Mucosa of descending colon (tissue), 3 donors: ENCODE results near the gene CCNG2. TPM values are rescaled to one million over a fixed set of nuclear protein-coding genes. Genes with fewer than 3 reads are reported as not detected.

ENCODE experiments used
- ATAC-seq: fragments of 200-7000 bp; cut with Tn5 transposase; one replicate; pipeline ENCODE4 v1.9.1; 2020; ENCODE audit warnings: mild to moderate bottlenecking, moderate library complexity
- DNase-seq, 3 donors: peaks; one replicate each; pipeline ENCODE4 v3.0.0-alpha.2; 2020
- H3K36me3 ChIP-seq: fragments of 200-600 bp; one replicate; pipeline ENCODE4 v1.8.0; 2021; ENCODE audit warnings: low read depth, mild to moderate bottlenecking
- H3K4me1 ChIP-seq: fragments of 200-600 bp; one replicate; pipeline ENCODE4 v1.8.0; 2021; ENCODE audit warnings: low read depth, mild to moderate bottlenecking
- H3K4me3 ChIP-seq: fragments of 200-600 bp; one replicate; pipeline ENCODE4 v1.8.0; 2021; ENCODE audit warnings: mild to moderate bottlenecking
- H3K9me3 ChIP-seq: fragments of 200-600 bp; one replicate; pipeline ENCODE4 v1.8.0; 2021; ENCODE audit warnings: mild to moderate bottlenecking
- intact Hi-C, 2 donors: fragments of 100-400 bp; cut with DNase I in 1 of 2; cut with micrococcal nuclease in 1 of 2; formaldehyde crosslinking; loops; one replicate each; pipeline versions ENCODE4 v1.11.0 to v1.11.1; 2022; cut with DNase I, micrococcal nuclease
- total RNA-seq, 3 donors: library from RNA; stranded (reverse); fragmentation: NEBNext Ultra II Directional in 2 of 3; extraction: Animal tissue kit (Norgen Biotek cat#: 25700) in 2 of 3; gene quantifications; one replicate each; pipeline versions ENCODE4 v1.2.1 to v1.2.4, GENCODE V29; 2021 to 2023
- TF ChIP-seq, protein P1 (sequence below): fragments of 200-600 bp; IDR thresholded peaks from one replicate; pipeline ENCODE4 v1.8.0; 2022; ENCODE audit warnings: antibody characterized with exemption, mild to moderate bottlenecking
- donor health status: DM: no; HTN: no; CAD: no; lungs with moderate emphysema.
- donor health status: DM: no; HTN: no; CAD: no.
- donor health status: DM: no; HTN: yes; CAD: no.

The CCNG2 gene
- total RNA-seq, 3 donors from 2014 or later: 36.1 to 86.5 (median 64.8) TPM

GRCh38 chr4:77121736-77122240, 35.2 kb upstream of the CCNG2 start:
- intact Hi-C loops: no loop called here

DNA sequence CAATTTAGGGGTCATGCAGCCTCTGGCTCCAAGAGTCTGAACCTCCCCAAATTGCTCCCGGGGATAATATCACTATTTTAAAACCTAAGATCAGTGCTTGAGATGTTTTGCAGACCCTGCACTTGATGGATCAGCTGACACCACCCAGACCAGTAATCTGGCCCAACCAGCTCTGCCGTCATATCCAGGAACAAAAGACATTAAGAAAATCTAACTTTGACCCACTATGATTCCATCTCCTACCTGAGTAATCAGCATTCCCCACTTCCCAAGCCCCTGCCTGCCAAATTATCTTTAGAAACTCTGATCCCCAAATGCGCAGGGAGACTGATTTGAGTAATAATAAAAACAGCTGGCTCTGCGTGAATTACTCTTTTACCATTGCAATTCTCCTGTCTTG, 34.4 kb upstream of the CCNG2 start:
- Histone ChIP-seq H3K36me3 (no peaks in the 10 kb centered on the region), H3K4me1 (no peaks in the 10 kb centered on the region), H3K4me3 (no peak overlapping the region), H3K9me3 (no peaks in the 10 kb centered on the region)
- ATAC-seq (no peak), DNase-seq (no peak)
- intact Hi-C loops: no loop called here
- TF ChIP-seq, protein P1, sequence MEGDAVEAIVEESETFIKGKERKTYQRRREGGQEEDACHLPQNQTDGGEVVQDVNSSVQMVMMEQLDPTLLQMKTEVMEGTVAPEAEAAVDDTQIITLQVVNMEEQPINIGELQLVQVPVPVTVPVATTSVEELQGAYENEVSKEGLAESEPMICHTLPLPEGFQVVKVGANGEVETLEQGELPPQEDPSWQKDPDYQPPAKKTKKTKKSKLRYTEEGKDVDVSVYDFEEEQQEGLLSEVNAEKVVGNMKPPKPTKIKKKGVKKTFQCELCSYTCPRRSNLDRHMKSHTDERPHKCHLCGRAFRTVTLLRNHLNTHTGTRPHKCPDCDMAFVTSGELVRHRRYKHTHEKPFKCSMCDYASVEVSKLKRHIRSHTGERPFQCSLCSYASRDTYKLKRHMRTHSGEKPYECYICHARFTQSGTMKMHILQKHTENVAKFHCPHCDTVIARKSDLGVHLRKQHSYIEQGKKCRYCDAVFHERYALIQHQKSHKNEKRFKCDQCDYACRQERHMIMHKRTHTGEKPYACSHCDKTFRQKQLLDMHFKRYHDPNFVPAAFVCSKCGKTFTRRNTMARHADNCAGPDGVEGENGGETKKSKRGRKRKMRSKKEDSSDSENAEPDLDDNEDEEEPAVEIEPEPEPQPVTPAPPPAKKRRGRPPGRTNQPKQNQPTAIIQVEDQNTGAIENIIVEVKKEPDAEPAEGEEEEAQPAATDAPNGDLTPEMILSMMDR: no peak

More at GRCh38 chr4:77121736-77122240, 35.2 kb upstream of the CCNG2 start:
- H3K36me3 ChIP-seq: no peaks in the 10 kb centered on the region
- H3K9me3 ChIP-seq: no peaks in the 10 kb centered on the region
- H3K4me3 ChIP-seq: no peak overlapping the region
- TF ChIP-seq, protein P1: no peak
- DNase-seq (no peak), ATAC-seq (no peak)
- no peaks in the 10 kb centered on the region for H3K4me1 ChIP-seq

DNA sequence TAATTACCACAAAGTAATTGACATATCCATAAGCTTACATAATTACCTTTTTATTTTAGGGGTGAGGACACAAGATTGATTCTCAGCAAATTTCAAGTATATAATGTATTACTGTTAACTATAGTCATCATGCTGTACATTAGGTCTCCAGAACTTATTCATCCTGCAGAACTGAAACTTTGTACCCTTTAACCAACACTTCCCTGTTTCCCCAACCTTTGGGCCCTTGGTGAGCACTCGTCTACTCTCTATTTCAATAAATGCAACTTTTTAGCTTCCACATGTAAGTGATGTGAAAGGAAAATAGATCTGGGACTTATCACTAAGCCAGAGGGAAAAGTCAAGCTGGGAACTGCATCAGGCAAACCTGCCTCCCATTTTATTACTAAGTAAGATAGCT, 33.6 kb upstream of the CCNG2 start:
- H3K4me3 ChIP-seq: no peak overlapping the region
- H3K36me3 ChIP-seq: no peaks in the 10 kb centered on the region
- ATAC-seq (no peak), DNase-seq (no peak)
- intact Hi-C loops: no loop called here
- H3K4me1 ChIP-seq: peaks cover 5% of the 10 kb centered on the region
- TF ChIP-seq, protein P1: no peak
- H3K9me3 ChIP-seq: no peaks in the 10 kb centered on the region

GRCh38 chr4:77124576-77124975, 32.4 kb upstream of the CCNG2 start:
- intact Hi-C loops: no loop called here
- no peaks in the 10 kb centered on the region for H3K36me3 ChIP-seq
- no peak overlapping the region for H3K4me3 ChIP-seq
- no peak for DNase-seq
- TF ChIP-seq, protein P1: no peak
- no peak for ATAC-seq
- peaks cover 6% of the 10 kb centered on the region for H3K4me1 ChIP-seq
- no peaks in the 10 kb centered on the region for H3K9me3 ChIP-seq

- intact Hi-C loops: no loop called here
- DNase-seq (no peak), ATAC-seq (no peak)
- no peak overlapping the region for H3K4me3 ChIP-seq
- no peaks in the 10 kb centered on the region for H3K9me3 ChIP-seq
- H3K4me1 ChIP-seq: peaks cover 6% of the 10 kb centered on the region
- no peaks in the 10 kb centered on the region for H3K36me3 ChIP-seq
- TF ChIP-seq, protein P1: no peak
These were observed 31.0 kb upstream of the CCNG2 start for GRCh38 chr4:77125961-77126360.

DNA sequence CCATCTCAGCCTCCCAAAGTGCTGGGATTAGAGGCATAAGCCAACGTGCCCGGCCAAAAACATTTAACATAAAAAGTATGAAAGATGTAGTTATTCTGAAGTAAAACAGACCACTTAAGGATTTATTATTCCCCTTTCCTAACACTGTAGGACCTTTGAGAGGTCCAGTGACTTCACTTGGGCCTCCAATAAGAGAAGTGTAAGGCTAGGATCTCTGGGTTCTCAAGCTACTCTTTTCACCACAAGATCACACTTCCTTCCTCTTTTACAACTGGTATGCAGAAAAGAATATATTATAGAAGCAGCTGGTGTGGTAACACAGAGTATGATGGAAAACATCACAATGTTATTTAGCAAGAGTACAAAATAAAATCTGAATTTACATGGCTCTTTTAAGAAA, 30.2 kb upstream of the CCNG2 start:
- TF ChIP-seq, protein P1: no peak
- DNase-seq (no peak), ATAC-seq (peak; percentile 70)
- no peak overlapping the region for H3K4me3 ChIP-seq
- H3K9me3 ChIP-seq: no peaks in the 10 kb centered on the region
- no peaks in the 10 kb centered on the region for H3K36me3 ChIP-seq
- H3K4me1 ChIP-seq: peaks cover 6% of the 10 kb centered on the region
- intact Hi-C loops: no loop called here
